ENCODE data around the gene MMP1.

- TF ChIP-seq CTCF (IDR thresholded peaks at IDR 0.05): no peak
- TF ChIP-seq ZFX (IDR thresholded peaks at IDR 0.05; ENCODE audit: borderline replicate concordance): no peak
These were observed 8.3 kb upstream of the MMP1 start for GRCh38 chr11:102806296-102806695.
